GM19397 (cell line): ENCODE results near the gene CSMD2.
"Not testable (repeated sequence)": the region's sequence is repeated elsewhere in the genome, so short reads cannot be mapped to it uniquely, and the experiment has no call there.

Experiments used
- ATAC-seq: cut with Tn5 transposase; IDR thresholded peaks from one replicate; pipeline ENCODE4 v1.9.1; 2021; ENCODE audit warnings: mild to moderate bottlenecking, moderate library complexity; ENCODE audit not compliant: unreplicated experiment

The CSMD2 gene

DNA sequence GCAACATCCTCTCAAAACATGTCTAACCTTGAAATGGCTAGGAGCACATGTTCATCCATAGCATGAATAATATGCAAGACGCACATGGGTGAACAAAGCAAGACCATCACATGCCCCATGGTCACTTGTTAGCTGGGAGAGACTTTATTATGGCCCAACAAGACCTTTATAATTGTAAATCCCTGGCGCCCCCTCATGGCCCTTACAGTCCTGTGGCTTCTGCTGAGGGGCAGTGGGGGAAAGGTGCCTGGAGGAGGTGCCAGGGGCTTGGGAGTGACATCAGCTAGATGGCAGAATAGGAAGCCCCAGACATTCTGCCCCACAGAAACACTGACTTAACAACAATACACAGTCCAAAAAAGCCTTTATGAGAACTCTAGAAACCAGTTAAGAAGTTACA lies 51.7 kb downstream of the CSMD2 start:
- ATAC-seq: no peak

DNA sequence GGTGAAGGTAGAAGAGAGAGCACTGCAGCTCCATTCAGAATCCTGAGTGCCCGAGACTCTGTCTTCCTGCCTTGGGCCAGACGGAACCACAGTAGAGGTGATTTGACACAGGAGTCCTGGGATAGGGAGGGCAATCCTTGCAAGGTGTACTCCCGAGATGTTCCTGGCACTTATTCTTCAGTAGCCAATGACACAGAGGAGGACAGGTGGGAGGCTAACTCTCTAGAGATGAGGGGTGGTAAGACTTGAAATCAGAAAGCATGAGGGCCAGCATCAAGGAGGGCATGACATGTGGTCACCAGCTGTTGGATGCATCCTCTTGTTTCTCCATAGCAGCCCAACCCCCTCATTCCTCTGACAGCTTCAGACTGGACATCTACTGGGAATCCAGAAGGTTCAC lies 56.3 kb downstream of the CSMD2 start:
- no peak for ATAC-seq

DNA sequence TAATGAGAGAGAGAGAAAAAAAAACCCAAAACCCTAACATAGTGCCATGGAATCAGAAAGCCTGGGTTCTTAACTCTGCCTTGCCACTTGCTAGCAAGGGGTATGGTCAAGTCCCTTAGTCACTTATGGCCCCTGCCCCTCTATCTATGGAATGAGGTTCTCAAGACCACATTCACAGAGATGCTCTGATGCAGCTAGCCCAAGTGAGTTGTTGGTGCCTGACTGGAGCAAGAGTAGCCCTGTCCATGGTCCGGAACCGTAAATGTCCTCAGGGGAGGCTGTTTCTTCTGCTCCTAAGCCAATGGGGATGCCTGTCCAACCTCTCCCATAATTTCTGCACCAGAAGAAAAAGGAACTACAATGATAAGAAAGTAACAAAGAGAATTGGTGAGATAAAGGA lies 56.8 kb downstream of the CSMD2 start:
- ATAC-seq: no peak

DNA sequence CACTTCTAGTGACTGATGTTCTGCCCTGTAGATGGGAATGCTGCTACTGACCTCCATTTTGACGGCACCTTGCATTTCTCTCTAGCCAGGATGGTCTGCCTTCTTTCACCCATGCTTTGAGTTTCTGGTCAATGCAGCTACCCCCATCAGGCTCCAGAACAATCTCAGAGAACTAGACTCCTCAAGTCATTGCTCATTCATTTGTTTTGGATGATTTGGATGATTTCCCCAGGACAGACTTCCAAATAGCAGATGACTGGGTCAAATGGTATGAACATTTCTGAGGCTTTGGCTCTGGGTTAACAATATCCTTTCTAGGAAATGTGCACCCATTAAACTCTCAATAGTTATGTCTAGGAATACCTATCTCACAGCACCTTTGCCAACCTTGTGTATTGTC lies 63.9 kb downstream of the CSMD2 start:
- ATAC-seq: no peak

DNA sequence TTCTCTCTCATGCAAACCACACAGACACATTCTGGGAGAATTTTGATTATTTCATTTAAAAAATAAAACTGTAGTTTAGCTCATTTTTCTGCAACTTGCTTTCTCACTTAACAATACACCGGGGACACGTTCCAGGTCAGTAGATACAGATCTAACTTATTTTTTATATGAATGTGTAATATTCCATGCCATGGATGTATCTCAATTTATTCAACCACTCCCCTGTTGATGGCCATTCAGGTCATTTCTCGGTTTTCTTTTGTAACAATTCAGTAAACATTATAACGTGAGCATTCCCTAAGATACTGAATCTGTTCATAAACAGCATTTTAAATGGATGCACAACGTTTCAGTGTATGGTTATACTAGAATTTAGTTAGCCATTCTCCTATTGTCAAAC lies 64.7 kb downstream of the CSMD2 start:
- ATAC-seq: no peak

DNA sequence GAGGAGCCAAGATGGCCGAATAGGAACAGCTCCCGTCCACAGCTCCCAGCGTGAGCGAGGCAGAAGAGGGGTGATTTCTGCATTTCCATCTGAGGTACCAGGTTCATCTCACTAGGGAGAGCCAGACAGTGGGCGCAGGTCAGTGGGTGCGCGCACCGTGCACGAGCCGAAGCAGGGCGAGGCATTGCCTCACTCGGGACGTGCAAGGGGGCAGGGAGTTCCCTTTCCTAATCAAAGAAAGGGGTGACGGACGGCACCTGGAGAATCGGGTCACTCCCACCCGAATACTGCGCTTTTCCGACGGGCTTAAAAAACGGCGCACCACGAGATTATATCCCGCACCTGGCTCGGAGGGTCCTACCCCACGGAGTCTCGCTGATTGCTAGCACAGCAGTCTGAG lies 72.6 kb downstream of the CSMD2 start:
- not testable (repeated sequence) for ATAC-seq

DNA sequence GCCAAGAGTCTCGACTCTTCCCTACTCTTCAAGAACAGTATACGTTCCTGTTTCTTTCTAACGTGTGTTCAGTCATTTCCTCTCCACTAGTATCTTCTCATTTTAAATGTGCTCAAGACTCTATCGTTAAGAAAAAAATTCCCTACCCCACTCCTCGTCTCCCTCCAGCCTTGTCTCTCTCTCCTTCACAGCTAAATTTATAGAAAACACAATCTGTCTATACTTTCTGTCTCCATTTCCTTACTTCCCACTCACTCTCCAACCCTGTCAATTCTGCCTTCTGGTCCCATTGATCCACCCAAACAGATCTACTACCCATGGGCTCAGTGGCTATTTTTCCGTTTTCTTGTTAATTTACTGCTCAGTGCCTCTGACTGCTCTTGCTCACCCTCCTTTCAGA lies 75.3 kb downstream of the CSMD2 start:
- ATAC-seq: no peak

DNA sequence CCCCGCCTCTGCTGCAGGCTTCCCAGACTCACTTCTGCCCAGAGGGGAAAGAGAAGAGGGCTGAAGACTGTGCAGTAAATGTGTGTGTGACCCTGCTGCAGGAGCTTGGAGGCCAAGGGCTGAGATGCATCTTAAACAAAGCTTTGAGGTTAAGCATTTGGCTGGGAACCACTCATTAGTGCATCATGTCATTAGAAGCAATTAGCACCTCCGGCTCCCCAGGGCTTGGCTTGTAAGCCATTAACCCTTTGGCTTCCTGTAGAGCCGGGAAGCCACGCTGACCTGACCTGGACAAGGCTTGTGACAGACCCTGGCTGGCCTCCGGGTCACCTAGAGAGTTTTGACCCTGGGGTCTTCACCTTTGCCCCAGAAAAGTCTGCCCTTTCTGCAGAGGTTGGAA lies 77.0 kb downstream of the CSMD2 start:
- ATAC-seq: no peak

DNA sequence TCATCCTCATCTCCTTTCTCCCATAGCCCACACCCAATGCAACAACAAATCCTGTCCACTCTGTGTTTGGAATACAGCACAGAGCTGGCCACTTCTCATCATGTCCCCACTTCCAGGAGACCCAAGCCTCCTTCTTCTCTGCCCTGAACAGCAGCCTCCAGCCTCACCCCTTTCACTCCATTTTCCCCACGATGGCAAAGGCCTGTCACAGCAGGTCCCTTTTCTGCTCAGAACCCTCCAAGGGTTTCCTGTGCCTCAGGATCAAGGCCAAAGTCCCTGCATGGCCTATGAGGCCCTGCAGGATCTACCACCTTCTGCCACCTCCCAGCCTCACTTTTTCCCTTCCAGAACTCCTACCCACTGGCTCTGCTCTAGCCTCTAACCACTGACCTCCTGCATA lies 78.5 kb downstream of the CSMD2 start:
- no peak for ATAC-seq

DNA sequence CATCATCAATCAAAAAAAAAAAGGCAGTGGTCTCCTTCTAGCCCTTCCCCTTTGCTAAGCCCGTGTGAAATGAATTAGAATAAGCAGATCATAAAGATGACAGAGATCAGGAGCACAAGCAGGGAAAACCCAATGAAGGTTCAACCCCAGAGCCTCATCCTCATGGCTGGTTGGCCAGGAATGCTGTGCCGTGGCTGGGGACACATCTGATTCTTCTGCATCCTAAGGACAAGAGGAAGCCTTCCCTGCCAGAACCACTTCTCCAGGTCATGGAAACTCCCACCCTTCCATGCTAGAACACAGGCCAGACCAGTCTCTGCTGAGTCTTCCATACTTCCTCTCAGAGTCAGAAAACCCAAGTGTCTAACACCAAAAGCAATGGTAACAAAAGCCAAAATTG lies 81.1 kb downstream of the CSMD2 start:
- no peak for ATAC-seq

DNA sequence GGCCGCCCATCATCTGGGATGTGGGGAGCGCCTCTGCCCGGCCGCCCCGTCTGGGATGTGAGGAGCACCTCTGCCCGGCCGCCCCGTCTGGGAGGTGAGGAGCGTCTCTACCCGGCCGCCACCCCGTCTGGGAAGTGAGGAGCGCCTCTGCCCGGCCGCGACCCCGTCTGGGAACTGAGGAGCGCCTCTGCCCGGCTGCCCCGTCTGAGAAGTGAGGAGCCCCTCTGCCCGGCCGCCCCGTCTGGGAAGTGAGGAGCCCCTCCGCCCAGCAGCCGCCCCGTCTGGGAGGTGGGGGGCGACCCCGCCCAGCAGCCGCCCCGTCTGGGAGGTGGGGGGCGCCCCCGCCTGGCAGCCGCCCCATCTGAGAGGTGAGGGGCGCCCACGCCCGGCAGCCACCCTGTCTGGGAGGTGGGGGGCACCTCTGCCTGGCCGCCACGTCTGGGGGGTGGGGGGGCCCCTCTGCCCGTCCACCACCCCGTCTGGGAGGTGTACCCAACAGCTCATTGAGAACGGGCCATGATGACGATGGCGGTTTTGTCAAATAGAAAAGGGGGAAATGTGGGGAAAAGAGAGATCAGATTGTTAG lies 82.9 kb downstream of the CSMD2 start:
- not testable (repeated sequence) for ATAC-seq

DNA sequence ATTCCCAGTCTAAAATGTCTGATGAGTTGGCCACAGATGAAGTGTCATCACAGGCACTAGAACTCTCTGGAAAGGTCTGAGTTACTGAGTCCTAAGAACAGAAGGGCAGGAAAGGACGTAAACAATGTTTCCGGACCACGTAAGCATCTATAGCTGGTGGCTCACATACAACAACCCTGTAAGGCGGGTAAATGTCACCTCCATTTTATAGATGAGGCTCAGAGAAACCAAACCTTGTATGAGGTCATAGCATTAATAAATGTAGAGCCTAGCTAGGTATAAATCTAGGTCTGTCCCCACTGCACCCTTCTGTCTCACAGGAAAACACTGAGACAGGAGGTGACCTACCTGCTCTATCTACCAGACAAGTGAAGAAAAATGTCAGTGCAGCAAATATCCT lies 86.6 kb downstream of the CSMD2 start:
- ATAC-seq: no peak

DNA sequence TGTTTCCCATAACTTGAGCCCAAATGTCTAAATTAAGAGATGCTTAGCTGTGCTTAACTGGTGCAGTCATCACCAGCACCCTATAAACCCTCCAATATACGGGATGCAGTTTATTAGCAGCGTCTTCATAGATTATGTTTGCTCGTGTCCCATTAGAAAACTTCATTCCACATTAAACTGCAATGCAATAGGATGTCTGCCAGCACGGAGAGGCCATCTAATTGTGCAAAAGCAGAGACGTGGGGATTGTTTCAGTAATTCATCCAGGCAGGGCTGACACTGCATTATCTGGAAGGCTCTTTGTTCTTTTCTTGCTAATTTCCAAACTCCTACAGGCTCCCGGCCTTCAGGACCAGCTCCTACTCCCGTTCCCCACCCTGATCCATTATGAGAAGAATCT lies 89.5 kb downstream of the CSMD2 start:
- no peak for ATAC-seq

DNA sequence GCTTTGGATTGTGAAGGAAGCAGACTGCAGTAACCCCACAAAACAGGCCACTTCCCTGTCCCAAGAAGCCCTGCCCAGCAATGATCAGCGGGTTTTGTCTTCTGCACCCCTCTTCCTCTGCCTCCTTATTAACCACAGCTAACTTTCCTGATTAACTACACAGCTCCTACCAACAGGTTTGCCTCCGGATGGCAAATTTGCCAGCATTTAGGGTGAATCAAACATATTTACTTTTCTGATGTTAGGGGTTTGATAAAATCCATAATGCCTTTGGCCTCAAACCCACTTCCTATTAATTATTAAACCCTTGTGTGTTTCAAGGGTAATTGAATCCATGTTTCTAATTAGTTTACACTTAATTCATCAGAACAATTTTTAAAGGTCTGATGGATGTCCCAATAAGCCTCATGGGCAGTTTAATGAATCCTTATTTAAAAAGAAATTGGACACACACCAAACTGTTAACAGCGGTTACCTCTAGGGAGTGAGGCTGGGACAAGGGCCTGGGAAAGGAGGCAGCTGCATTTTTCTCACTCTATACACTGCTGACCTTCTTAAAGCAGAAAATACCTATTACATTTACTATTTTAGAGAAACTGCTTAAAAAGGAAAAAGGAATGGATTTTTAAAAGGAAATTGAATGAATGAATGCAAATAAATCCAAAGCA lies 91.9 kb downstream of the CSMD2 start:
- no peak for ATAC-seq

DNA sequence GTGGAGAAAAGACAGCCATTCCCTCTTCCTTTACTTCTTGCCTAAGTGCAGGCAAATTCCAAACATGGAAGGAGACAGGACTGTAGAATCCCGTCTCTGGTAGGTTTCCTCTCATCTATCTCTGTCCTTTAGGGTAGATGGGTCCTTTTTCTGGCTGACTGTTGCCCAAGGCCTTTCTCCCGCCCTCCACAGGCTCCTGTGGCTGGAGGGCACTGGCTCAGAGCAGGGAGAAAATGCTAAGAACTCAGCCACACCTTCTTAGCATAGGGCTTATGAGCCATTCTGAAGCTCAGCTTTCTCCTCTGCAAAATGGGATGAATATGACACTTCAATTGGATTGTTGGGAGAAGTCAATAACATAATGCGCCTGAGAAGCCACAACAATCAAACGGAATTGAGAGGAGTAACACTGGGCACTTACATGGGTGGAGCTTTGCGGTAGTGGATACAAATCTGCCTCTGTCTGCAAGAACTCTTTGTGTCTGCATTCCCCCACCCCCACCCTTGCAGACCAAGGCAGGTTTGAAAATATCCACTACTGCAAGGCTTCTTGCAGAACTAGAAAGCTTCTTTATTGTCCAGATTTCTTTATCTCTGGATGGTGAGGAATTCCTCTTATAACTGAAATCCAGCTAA lies 94.7 kb downstream of the CSMD2 start:
- no peak for ATAC-seq

DNA sequence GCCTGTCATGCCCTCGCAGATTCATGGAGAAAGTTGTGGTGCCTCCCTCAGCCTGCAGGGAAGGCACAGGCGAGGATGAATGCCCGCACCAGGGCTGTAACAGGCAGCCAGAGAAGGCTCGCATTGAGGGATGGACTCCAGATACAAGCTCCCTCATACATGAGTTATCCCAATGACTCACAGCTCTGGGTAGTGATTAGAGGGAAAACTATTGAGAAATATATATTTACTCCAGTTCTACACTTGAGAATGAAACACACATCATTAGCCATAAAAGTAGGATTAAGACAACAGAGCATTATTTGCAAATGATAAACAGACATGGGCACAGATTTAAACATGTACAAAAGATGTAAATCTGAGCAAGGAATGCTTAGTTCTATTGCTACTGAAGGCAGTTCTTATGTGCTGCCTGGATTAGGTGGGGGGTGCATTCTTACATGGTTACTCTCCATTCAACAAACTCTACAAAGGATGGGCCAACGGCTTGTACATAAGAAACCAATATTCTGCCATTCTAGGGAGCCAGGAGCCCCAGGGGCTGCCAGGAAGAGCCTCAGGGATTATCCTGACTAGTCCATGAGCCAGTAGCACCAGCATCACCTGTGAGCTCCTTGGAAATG lies 97.9 kb downstream of the CSMD2 start:
- ATAC-seq: no peak

DNA sequence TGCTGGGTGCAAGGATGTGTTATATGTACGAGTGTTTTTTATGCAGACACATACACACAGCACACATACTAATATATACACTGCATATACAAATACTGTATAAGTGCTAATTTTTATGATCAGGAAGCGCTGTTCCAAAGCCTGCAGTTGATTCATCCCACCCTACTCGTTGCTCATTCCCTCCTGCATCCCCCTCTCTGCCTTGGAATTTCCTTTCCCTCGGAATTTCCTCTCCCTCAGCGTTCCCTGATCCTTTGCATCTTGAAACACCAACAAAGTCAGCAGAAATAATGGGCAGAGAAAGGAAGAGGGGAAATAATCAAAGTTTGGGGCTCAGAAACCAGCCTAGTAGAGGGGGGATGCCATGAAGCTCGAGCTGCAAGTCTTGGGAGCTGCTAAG lies 98.9 kb downstream of the CSMD2 start:
- ATAC-seq: no peak

DNA sequence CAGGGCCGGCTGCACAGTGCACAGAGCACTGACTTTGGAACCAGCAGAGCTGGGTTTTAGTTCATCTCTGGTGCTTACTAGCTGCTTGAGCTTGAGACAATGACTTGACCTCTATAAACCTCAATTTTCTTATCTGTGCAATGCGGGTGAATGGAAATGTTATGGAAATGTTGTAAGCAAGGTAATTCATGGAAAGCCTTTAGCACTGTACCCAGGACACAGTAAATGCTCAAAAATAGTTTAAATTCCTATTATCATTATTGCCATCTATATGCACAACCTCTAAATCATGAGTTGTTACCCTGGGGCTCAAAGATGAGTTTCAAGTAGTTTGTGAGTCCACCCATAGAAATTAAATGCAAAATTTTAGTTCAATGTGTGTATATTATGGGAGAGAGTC lies 99.5 kb downstream of the CSMD2 start:
- ATAC-seq: no peak

DNA sequence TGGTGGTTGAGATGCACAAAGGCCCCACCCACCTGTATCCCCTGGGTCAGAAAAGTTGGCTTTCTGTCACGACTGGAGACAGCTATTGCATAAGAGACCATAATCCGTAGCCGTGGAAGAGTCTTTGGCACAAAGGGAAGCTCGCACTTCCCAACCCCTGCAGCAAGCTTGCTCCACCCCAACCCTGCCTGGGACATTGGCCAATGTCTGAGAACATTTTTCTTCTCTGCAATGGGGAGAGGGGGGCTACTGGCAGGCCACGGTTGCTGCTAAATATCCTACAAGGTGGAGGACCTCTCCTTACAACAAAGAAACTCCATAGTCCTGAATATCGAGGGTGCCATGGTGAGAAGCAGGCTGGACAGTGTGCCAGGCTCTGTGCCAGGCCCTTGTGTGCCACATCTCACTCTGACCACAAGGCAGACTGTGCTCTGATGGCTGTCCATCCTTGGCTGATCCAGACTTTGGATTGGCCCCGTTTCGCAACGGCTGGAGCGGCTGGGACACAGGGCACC lies 104.1 kb downstream of the CSMD2 start:
- ATAC-seq: no peak

DNA sequence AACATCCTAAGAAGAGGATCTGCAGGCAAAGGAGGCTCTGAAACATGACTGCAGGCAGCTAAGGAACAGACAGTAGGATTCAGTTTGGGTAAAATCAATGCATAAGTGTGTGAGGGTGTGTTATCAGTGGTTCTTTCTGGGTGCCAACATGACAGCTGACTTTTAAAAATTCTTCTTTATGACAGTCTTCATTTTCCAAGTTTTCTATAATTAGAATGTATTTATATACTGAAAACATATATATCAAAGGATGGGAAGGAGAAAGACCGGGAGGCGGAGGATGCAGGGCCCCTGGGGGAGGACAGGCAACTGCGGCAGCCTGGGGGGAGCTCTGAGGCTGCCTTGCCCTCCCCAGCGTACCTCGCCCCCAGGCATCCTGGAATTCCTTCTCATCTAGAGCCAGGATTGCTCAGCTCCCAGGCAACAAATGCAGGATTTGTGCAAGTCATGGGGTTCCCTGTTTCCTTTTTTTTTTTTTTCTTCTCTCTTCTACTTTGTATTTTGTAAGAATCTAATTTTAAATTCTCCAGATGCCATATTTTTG lies 104.8 kb downstream of the CSMD2 start:
- ATAC-seq: no peak

DNA sequence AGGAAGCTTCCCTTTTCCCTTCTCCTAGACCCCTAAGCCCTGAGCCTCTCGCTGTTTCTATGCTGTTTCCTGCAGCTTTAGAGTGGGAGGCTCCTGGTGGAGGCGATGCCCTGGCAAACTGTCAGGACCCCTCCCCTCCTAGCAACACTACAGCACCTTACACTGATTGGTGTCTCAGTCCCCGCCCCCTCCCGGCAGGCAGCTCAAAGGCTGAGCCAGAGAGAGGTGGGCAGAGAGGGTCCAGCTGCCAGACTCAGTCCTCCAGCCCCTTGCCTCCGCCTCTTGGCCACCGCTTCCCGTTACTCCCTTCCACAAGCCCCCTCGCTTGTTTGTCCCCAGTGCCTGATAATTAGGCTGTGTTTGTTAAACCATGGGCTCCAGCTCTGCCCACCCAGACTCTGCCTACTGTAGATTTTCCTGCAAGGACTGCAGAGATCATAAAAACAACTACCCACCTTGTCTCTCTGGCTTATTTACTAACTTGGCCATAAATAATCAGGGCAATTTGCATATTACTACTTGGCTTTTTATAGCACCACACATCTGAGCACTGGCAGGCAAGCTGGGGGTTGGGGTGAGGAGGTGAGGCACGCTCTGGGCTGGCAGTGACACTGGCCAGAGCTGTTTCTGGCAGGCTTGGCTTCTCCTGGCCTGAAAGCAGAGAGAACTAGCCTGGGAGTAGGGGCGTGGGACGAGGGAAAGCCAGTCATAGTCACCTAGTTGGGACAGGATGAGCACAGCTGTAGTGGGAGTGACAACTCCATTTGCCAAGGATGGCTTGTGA lies 107.5 kb downstream of the CSMD2 start:
- ATAC-seq: no peak
